ENCODE data around the gene PXDC1. TPM values are rescaled to one million over a fixed set of nuclear protein-coding genes. Genes with fewer than 3 reads are reported as not detected.
"Not testable (repeated sequence)": the region's sequence is repeated elsewhere in the genome, so short reads cannot be mapped to it uniquely, and the experiment has no call there.

The PXDC1 gene
- total RNA-seq, 1 donor from 2014 or later = 231 TPM

DNA sequence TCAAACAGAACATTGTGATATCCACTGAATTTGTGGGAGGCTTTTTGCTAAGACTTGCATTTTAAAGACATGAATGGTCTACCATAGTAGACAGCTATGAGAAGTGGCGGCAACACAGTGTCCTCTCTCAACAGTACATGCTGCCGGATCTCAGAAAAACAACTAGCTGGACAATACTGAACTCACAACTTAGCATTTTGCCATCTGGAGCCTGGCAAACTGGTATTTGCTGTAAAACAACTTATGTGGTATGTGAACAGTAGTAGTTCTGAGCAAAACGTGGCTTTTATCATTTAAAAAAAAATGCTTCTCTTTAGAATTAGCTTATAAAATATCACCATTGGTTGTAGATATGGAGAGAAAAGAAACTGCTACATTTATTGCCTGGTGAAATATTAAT, 3.3 kb upstream of the PXDC1 start:
- DNase-seq (ENCODE audit: low spot score) = no peak
- Mint-ChIP-seq H3K4me3 (ENCODE audit: unreplicated experiment) (no peak overlapping the region), H3K9me3 (ENCODE audit: low read depth) (no peaks in the 10 kb centered on the region), H3K4me1 (ENCODE audit: low read depth) (peaks cover 64% of the 10 kb centered on the region), H3K36me3 (ENCODE audit: low read depth) (peaks cover 3% of the 10 kb centered on the region), H3K27ac (ENCODE audit: unreplicated experiment) (no peak overlapping the region), H3K27me3 (ENCODE audit: low read depth) (no peaks in the 10 kb centered on the region)
- TF ChIP-seq, protein P1, sequence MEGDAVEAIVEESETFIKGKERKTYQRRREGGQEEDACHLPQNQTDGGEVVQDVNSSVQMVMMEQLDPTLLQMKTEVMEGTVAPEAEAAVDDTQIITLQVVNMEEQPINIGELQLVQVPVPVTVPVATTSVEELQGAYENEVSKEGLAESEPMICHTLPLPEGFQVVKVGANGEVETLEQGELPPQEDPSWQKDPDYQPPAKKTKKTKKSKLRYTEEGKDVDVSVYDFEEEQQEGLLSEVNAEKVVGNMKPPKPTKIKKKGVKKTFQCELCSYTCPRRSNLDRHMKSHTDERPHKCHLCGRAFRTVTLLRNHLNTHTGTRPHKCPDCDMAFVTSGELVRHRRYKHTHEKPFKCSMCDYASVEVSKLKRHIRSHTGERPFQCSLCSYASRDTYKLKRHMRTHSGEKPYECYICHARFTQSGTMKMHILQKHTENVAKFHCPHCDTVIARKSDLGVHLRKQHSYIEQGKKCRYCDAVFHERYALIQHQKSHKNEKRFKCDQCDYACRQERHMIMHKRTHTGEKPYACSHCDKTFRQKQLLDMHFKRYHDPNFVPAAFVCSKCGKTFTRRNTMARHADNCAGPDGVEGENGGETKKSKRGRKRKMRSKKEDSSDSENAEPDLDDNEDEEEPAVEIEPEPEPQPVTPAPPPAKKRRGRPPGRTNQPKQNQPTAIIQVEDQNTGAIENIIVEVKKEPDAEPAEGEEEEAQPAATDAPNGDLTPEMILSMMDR (IDR thresholded peaks at IDR 0.05) = no peak

DNA sequence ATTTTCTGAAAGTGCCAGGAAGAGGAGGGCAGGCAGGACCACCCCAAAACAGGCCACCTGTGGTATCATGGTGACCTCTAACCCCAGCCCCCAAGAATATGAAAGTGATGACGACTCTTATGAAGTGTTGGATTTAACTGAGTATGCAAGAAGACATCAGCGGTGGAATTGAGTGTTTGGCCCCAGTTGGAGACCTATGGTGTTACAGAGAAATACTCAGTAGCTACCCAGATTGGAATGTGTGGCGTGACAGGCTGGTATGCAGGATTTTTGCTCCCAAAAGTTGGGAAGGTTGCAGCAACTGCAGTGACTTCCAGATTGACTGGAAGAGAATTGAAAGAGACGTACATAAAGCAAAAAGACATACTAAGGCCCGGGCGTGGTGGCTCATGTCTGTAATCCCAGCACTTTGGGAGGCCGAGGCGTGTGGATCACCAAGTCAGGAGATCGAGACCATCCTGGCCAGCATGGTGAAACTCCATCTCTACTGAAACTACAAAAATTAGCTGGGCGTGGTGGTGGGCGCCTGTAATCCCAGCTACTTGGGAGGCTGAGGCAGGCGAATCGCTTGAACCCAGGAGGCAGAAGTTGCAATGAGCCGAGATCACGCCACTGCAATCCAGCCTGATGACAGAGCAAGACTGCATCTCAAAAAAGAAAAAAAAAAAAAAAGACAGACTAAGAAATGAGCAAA, 2.7 kb upstream of the PXDC1 start:
- Mint-ChIP-seq H3K4me1 (ENCODE audit: low read depth) (peaks cover 63% of the 10 kb centered on the region), H3K27ac (ENCODE audit: unreplicated experiment) (peak overlapping the region; percentile 92)
- not testable (repeated sequence) for H3K9me3 Mint-ChIP-seq (ENCODE audit: low read depth); H3K36me3 Mint-ChIP-seq (ENCODE audit: low read depth); H3K4me3 Mint-ChIP-seq (ENCODE audit: unreplicated experiment); H3K27me3 Mint-ChIP-seq (ENCODE audit: low read depth); DNase-seq (ENCODE audit: low spot score)

DNA sequence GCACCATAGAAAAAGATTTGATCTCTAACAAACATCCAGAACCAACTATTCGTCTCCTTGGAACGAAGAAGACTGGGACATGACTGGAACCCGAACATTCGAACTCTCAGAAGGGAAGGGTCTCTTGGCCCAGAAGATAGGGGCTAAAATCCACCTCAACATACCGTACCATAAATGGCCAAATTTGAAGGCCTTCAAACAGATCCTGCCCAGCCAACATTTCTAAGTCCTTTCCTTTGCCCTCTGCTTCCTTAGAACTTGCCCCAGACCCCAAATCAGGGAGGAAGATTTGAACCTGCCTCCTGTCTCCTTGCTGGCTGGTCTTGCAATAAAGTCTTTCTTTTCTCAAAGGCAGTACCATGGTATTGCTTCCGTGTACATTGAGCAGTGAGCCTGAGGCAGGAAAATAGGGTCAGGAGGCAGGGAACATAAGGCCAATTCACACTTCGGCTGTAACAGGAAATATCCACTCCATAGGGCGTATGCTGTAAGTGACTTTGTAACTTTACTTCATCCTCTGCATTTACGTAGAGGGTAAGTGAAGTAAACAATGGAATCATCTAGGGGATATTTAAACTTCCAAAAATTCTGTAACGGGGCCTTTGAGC, 1.8 kb upstream of the PXDC1 start:
- Mint-ChIP-seq H3K9me3 (ENCODE audit: low read depth) (no peaks in the 10 kb centered on the region), H3K4me3 (ENCODE audit: unreplicated experiment) (peak overlapping the region; percentile 64), H3K36me3 (ENCODE audit: low read depth) (peaks cover 15% of the 10 kb centered on the region), H3K4me1 (ENCODE audit: low read depth) (peaks cover 64% of the 10 kb centered on the region), H3K27ac (ENCODE audit: unreplicated experiment) (peak overlapping the region; percentile 92), H3K27me3 (ENCODE audit: low read depth) (no peaks in the 10 kb centered on the region)
- TF ChIP-seq, protein P1 (IDR thresholded peaks at IDR 0.05) = no peak
- no peak for DNase-seq (ENCODE audit: low spot score)

DNA sequence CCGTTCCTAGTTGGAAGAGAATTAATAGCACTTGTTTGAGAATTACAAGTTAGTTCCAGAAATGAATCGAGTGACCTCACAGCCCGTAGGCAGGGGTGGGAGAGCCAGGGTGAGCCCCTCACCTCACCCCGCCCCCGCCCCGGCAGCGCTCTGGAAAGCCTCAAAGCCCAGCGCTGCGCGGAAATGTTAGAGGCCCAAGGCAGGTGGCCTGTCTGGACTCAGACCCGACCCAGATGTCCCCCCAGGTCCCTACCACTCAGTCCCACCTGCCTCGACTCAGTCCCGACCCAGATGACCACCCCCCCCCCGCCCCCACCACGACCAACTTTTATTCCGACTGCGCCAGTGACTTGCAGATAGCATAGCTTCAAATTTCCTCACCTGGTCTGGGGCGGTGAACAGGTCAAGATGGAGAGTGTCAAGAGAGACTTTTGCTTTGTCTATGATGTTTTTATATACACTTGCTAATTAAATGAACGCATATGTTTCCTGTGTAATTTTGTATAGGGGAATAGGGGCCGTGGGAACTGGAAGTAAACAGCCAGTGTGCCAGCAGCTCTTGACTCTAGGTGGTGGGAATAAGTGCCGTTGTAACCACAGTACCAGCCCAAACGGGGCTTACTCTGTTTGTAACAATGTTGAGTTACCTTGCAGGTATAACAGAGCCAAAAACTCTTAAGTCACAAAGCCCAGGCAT, 1.2 kb upstream of the PXDC1 start:
- TF ChIP-seq, protein P1 (IDR thresholded peaks at IDR 0.05) = no peak
- no peak for DNase-seq (ENCODE audit: low spot score)
- H3K4me1 Mint-ChIP-seq (ENCODE audit: low read depth) = peaks cover 71% of the 10 kb centered on the region
- peak overlapping the region; percentile 92 for H3K27ac Mint-ChIP-seq (ENCODE audit: unreplicated experiment)
- H3K36me3 Mint-ChIP-seq (ENCODE audit: low read depth) = peaks cover 21% of the 10 kb centered on the region
- peak overlapping the region; percentile 64 for H3K4me3 Mint-ChIP-seq (ENCODE audit: unreplicated experiment)
- H3K9me3 Mint-ChIP-seq (ENCODE audit: low read depth) = no peaks in the 10 kb centered on the region
- H3K27me3 Mint-ChIP-seq (ENCODE audit: low read depth) = no peaks in the 10 kb centered on the region

DNA sequence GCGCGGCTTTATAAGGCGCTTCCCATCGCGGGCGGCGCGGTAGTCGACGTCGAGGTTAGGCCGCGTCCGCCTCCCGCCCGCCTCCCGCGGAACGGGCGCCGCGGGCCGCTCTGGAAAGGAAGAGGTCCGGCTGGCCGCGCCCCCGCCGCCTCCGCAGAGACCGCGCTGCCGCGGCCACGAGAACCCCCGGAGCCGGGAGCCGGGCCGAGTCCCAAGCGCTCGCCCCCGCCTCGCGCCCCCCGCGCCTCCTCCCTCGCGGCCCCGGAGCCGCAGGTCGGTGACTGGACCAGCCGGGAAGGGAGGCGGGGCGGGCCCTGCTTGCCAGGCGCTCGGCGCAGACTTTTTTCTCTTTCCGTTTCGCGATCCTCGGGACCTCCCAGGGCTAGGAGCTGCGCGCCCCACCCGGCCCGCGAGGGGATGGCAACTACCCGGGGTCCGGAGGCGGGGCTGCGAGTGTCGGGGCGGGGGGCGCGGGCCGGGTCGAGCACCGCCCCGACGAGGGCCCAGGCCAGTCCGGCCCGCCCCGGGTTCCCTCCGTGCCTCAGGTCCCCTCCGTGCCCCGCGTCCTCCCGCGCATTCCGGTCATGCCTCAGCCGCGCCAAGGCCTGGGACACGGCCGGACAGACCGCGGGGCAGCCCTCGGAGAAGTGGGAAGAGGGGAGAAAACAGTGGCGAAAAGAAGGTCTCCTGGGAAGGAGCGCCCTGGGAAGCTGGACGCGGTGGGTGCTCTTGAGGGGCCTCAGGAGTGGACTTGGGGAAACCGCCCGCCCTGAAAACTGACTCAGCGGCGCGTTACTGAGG, 417 bp upstream of the PXDC1 start:
- peaks cover 71% of the 10 kb centered on the region for H3K4me1 Mint-ChIP-seq (ENCODE audit: low read depth)
- H3K36me3 Mint-ChIP-seq (ENCODE audit: low read depth) = peaks cover 29% of the 10 kb centered on the region
- TF ChIP-seq, protein P1 (IDR thresholded peaks at IDR 0.05) = peak; percentile 72

More for the DNA sequence above, 417 bp upstream of the PXDC1 start:
- H3K27me3 Mint-ChIP-seq (ENCODE audit: low read depth) = no peaks in the 10 kb centered on the region
- peak overlapping the region; percentile 92 for H3K27ac Mint-ChIP-seq (ENCODE audit: unreplicated experiment)
- DNase-seq (ENCODE audit: low spot score) = no peak
- H3K9me3 Mint-ChIP-seq (ENCODE audit: low read depth) = no peaks in the 10 kb centered on the region
- H3K4me3 Mint-ChIP-seq (ENCODE audit: unreplicated experiment) = peak overlapping the region; percentile 64

Measured in chondrocyte (in vitro differentiated cells).